ENCODE results near the gene MSTO1. TPM values are rescaled to one million over a fixed set of nuclear protein-coding genes. Genes with fewer than 3 reads are reported as not detected.
A peak's percentile ranks its signal among the peaks of the same experiment; 100 is the strongest.
"Not testable (repeated sequence)": the region's sequence is repeated elsewhere in the genome, so short reads cannot be mapped to it uniquely, and the experiment has no call there.

MSTO1 gene
- total and polyA plus RNA-seq, 2 experiments from 2014 or later, result 16.0 to 40.6 TPM

GRCh38 chr1:155569988-155570592 is 39.9 kb upstream of the MSTO1 start:
- DNase-seq, result peak; percentile 11
- Histone ChIP-seq H4K20me1 (ENCODE audit: insufficient read depth) (no peaks in the 10 kb centered on the region; the same call in 1 of the 2 replicates), H2AFZ (no peak overlapping the region), H3K4me2 (ENCODE audit: unreplicated experiment) (no peak overlapping the region), H3K36me3 (ENCODE audit: low read depth) (peaks cover 7% of the 10 kb centered on the region; the same call in 1 of the 2 replicates), H3F3A (ENCODE audit: insufficient read depth) (0 out of 2 replicates have a peak, but pooled peaks cover 8% of the 10 kb centered on the region), H3K79me2 (ENCODE audit: insufficient read depth) (peaks cover 83% of the 10 kb centered on the region), H3K9me3 (ENCODE audit: low read depth) (no peaks in the 10 kb centered on the region), H3K9ac (no peak overlapping the region), H3K27ac (no peak overlapping the region), H3K27me3 (replicated peaks; ENCODE audit: insufficient read depth) (no peaks in the 10 kb centered on the region), H3K9me2 (ENCODE audit: insufficient read depth) (no peaks in the 10 kb centered on the region), H3K4me3 (no peak overlapping the region), H3K4me1 (ENCODE audit: insufficient read depth) (peaks cover under 1% of the 10 kb centered on the region; the same call in 1 of the 2 replicates)
- WGBS, 2 experiments (ENCODE audit: low coverage in 1 of 2, low lambda C conversion rate in 2 of 2, missing lambda C conversion rate in 2 of 2), result 89 to 91% methylated on average over 6 of the region's 6 CpGs
- TF ChIP-seq EZH2phosphoT487 (IDR thresholded peaks at IDR 0.05; ENCODE audit: insufficient read depth, low read depth) (no peak), EZH2 (IDR thresholded peaks at IDR 0.05; ENCODE audit: insufficient read depth, poor library complexity, severe bottlenecking) (no peak)
- in situ Hi-C loops (cut with MboI), result no loop called here

GRCh38 chr1:155570593-155570990 is 39.4 kb upstream of the MSTO1 start:
- Histone ChIP-seq H3K4me3 (no peak overlapping the region), H4K20me1 (ENCODE audit: insufficient read depth) (no peaks in the 10 kb centered on the region; the same call in 1 of the 2 replicates), H3K27me3 (replicated peaks; ENCODE audit: insufficient read depth) (no peaks in the 10 kb centered on the region), H3K9ac (no peak overlapping the region), H2AFZ (no peak overlapping the region), H3K4me2 (ENCODE audit: unreplicated experiment) (no peak overlapping the region), H3K27ac (no peak overlapping the region), H3K9me3 (ENCODE audit: low read depth) (no peaks in the 10 kb centered on the region), H3F3A (ENCODE audit: insufficient read depth) (0 out of 2 replicates have a peak, but pooled peaks cover 6% of the 10 kb centered on the region), H3K9me2 (ENCODE audit: insufficient read depth) (no peaks in the 10 kb centered on the region), H3K36me3 (ENCODE audit: low read depth) (peaks cover 7% of the 10 kb centered on the region; the same call in 1 of the 2 replicates), H3K4me1 (ENCODE audit: insufficient read depth) (no peaks in the 10 kb centered on the region), H3K79me2 (ENCODE audit: insufficient read depth) (peaks cover 78% of the 10 kb centered on the region)
- no peak for TF ChIP-seq EZH2phosphoT487 (IDR thresholded peaks at IDR 0.05; ENCODE audit: insufficient read depth, low read depth)
- no peak for TF ChIP-seq EZH2 (IDR thresholded peaks at IDR 0.05; ENCODE audit: insufficient read depth, poor library complexity, severe bottlenecking)
- no peak for DNase-seq
- WGBS, 2 experiments (ENCODE audit: low coverage in 1 of 2, low lambda C conversion rate in 2 of 2, missing lambda C conversion rate in 2 of 2), result 89 to 90% methylated on average over 4 of the region's 4 CpGs
- in situ Hi-C loops (cut with MboI), result no loop called here

- Histone ChIP-seq H3K4me3 (no peak overlapping the region), H2AFZ (no peak overlapping the region), H3K36me3 (ENCODE audit: low read depth) (peaks cover 7% of the 10 kb centered on the region; the same call in 1 of the 2 replicates), H3K27me3 (replicated peaks; ENCODE audit: insufficient read depth) (no peaks in the 10 kb centered on the region), H3K79me2 (ENCODE audit: insufficient read depth) (peaks cover 48% of the 10 kb centered on the region), H3K9me2 (ENCODE audit: insufficient read depth) (no peaks in the 10 kb centered on the region), H3K9ac (no peak overlapping the region), H3K4me2 (ENCODE audit: unreplicated experiment) (no peak overlapping the region), H3K27ac (no peak overlapping the region), H4K20me1 (ENCODE audit: insufficient read depth) (no peaks in the 10 kb centered on the region; the same call in 1 of the 2 replicates), H3K4me1 (ENCODE audit: insufficient read depth) (no peaks in the 10 kb centered on the region), H3K9me3 (ENCODE audit: low read depth) (no peaks in the 10 kb centered on the region), H3F3A (ENCODE audit: insufficient read depth) (0 out of 2 replicates have a peak, but pooled peaks cover 5% of the 10 kb centered on the region)
- WGBS, 2 experiments (ENCODE audit: low coverage in 1 of 2, low lambda C conversion rate in 2 of 2, missing lambda C conversion rate in 2 of 2), result 97 to 98% methylated on average over 3 of the region's 3 CpGs
- no peak for DNase-seq
- no peak for TF ChIP-seq EZH2 (IDR thresholded peaks at IDR 0.05; ENCODE audit: insufficient read depth, poor library complexity, severe bottlenecking)
- TF ChIP-seq EZH2phosphoT487 (IDR thresholded peaks at IDR 0.05; ENCODE audit: insufficient read depth, low read depth), result no peak
- in situ Hi-C loops (cut with MboI), result no loop called here
Measured at GRCh38 chr1:155574077-155574476, 35.9 kb upstream of the MSTO1 start.

GRCh38 chr1:155575608-155576007 is 34.4 kb upstream of the MSTO1 start:
- H3K4me1 ChIP-seq (ENCODE audit: insufficient read depth), result not testable (repeated sequence)

GRCh38 chr1:155583846-155584245 is 26.2 kb upstream of the MSTO1 start:
- H3F3A ChIP-seq (ENCODE audit: insufficient read depth); H3K9me3 ChIP-seq (ENCODE audit: low read depth); H3K9me2 ChIP-seq (ENCODE audit: insufficient read depth); H3K4me1 ChIP-seq (ENCODE audit: insufficient read depth); in situ Hi-C loops (cut with MboI); H3K4me3 ChIP-seq; H4K20me1 ChIP-seq (ENCODE audit: insufficient read depth); H3K36me3 ChIP-seq (ENCODE audit: low read depth); H3K27ac ChIP-seq; DNase-seq; H2AFZ ChIP-seq; H3K79me2 ChIP-seq (ENCODE audit: insufficient read depth); H3K9ac ChIP-seq; H3K4me2 ChIP-seq (ENCODE audit: unreplicated experiment); H3K27me3 ChIP-seq (replicated peaks; ENCODE audit: insufficient read depth): not testable (repeated sequence)
- whole genome bisulfite sequencing, 2 experiments (ENCODE audit: low coverage in 1 of 2, low lambda C conversion rate in 2 of 2, missing lambda C conversion rate in 2 of 2), result 95 to 96% methylated on average over 6 of the region's 6 CpGs

More at GRCh38 chr1:155575608-155576007, 34.4 kb upstream of the MSTO1 start:
- in situ Hi-C loops (cut with MboI); H3K27ac ChIP-seq; H3K4me2 ChIP-seq (ENCODE audit: unreplicated experiment); H3K27me3 ChIP-seq (replicated peaks; ENCODE audit: insufficient read depth); H3K4me3 ChIP-seq; H3K9me3 ChIP-seq (ENCODE audit: low read depth); H3K9ac ChIP-seq; H2AFZ ChIP-seq; DNase-seq; H3K36me3 ChIP-seq (ENCODE audit: low read depth); H4K20me1 ChIP-seq (ENCODE audit: insufficient read depth); H3F3A ChIP-seq (ENCODE audit: insufficient read depth); H3K9me2 ChIP-seq (ENCODE audit: insufficient read depth): not testable (repeated sequence)
- 98 to 99% methylated on average over 6 of the region's 6 CpGs for WGBS, 2 experiments (ENCODE audit: low coverage in 1 of 2, low lambda C conversion rate in 2 of 2, missing lambda C conversion rate in 2 of 2)
- peaks cover 38% of the 10 kb centered on the region for H3K79me2 ChIP-seq (ENCODE audit: insufficient read depth)

- H3K9ac ChIP-seq; H3F3A ChIP-seq (ENCODE audit: insufficient read depth); H3K36me3 ChIP-seq (ENCODE audit: low read depth); H3K4me2 ChIP-seq (ENCODE audit: unreplicated experiment); H4K20me1 ChIP-seq (ENCODE audit: insufficient read depth); H3K79me2 ChIP-seq (ENCODE audit: insufficient read depth); in situ Hi-C loops (cut with MboI); H3K4me3 ChIP-seq; H3K9me3 ChIP-seq (ENCODE audit: low read depth); H3K4me1 ChIP-seq (ENCODE audit: insufficient read depth); H2AFZ ChIP-seq; H3K9me2 ChIP-seq (ENCODE audit: insufficient read depth); H3K27me3 ChIP-seq (replicated peaks; ENCODE audit: insufficient read depth): not testable (repeated sequence)
- peak; percentile 46 for DNase-seq
- H3K27ac ChIP-seq, result 0 out of 2 replicates have a peak overlapping the region, but pooled peaks have one; percentile 33
- WGBS, 2 experiments (ENCODE audit: low coverage in 1 of 2, low lambda C conversion rate in 2 of 2, missing lambda C conversion rate in 2 of 2), result 50 to 75% methylated on average over 3 of the region's 3 CpGs
Measured at GRCh38 chr1:155589282-155589681, 20.7 kb upstream of the MSTO1 start.
